RKO (cell line): ENCODE measurements around the gene KNSTRN.

Experiments
- DNase-seq: peaks from one replicate; pipeline ENCODE4 v3.0.0-alpha.2; 2016; ENCODE audit warnings: low spot score

KNSTRN gene, protein sequence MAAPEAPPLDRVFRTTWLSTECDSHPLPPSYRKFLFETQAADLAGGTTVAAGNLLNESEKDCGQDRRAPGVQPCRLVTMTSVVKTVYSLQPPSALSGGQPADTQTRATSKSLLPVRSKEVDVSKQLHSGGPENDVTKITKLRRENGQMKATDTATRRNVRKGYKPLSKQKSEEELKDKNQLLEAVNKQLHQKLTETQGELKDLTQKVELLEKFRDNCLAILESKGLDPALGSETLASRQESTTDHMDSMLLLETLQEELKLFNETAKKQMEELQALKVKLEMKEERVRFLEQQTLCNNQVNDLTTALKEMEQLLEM

GRCh38 chr15:40382580-40383456, at the start of gene KNSTRN:
Gene KNSTRN (plus strand): TSS chr15:40382721. CDS start chr15:40382836, 115 bp downstream.
- peak; percentile 96 for DNase-seq

GRCh38 chr15:40333922-40334492, 48.5 kb upstream of the KNSTRN start:
- no peak for DNase-seq

DNA sequence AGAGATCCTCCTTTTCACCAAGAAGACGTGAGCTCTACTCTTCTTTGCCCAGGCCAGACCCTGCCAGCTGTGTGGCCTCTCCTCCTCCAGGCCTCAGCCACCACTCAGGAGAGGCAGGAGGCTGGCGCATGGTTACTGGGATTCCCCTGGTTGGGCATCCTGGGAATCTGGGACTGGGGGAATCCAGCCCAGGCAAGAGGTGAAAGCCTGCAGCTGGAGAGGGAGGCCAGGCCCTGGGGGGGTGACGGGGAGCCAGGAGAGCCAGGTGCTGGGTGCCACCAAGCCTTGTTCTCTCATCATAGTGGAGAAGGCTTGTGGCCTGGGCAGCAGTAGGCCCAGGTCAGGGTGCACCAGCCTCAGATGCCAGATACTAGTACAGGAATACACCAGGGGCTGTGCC, 48.0 kb upstream of the KNSTRN start:
- DNase-seq, result no peak

DNA sequence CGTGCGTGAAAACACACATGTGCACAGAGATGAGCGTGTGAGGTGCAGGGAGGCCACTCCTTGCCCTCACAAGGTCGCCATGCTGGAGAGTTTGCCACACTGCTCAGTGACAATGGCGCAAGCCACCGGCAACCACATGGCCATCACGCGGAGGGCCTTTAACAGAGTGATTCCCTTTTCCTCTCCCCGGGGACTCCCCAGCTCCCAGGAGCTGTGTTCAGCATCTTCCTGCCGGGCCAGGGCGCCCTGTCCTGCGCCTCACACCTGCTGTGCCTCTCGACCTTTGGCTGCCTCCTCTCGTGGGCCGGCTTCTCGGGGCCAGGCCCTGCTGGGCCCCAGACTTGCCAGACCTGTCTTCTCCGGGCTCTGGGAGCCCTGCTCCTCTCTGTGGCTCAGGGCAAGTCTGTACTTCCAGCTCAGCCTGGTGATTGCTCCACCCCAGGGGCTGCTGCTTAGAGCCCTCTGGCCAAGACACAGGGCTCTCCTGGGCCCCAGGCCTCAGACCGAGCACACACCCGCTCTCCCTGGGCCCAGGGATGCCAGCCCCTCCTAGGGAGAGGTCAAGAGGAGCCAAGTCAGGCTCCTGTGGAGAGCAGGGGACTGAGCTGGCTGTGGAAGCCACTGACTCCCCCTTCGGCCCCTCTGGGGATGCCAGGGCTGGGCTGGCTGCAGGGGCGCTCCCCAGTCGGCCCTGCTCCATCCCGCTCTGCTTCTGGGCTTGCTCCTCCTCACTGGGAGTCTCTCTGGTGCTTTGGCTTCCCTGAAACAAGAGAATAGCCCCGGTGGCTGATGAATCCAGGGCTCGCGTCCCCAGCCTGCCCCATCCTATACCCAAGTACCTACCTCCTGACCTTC, 47.4 kb upstream of the KNSTRN start:
- no peak for DNase-seq

GRCh38 chr15:40335938-40336743, 46.4 kb upstream of the KNSTRN start:
- DNase-seq, result no peak

DNA sequence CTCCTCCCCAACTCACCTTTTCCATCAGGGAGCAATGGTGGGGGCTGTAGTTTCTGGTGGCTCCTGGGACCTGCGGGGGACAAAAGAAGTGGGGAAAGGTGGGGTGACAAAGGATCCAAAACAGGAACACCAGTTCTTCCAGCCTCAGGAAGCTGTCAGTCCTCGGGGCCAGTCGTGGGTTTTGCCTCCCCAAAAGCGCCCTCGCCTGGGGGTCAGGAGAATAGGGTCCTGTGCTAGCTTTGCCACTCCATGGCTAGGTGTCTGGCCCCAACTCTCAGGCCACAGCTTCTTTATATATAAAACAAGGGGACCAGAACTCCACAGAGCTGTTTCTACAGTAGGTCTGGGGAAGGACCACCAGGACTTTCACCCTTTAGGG, 45.8 kb upstream of the KNSTRN start:
- DNase-seq, result no peak

DNA sequence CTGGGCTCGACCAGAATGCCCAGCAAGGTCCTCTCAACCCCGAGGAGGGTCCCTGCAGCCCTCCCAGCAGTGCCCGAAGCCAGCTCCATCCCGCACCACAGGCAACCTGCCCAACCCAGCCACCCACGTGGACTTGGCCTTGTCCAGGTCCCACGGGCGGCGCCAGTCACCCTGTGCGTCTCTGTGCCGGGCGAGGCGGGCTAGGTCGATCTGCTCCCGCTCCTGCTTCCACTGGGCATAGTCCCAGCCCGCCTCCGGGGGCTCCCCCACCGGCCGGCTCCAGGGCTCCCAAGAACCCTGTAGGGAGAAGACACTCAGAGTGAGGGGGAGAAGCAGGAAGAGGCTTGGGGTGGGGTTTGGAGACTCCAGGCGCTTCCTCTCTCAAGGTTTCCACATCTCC, 44.9 kb upstream of the KNSTRN start:
- no peak for DNase-seq

GRCh38 chr15:40338041-40338657, 44.4 kb upstream of the KNSTRN start:
- DNase-seq, result peak; percentile 84

GRCh38 chr15:40338921-40339620, 43.5 kb upstream of the KNSTRN start:
- DNase-seq, result peak; percentile 36

GRCh38 chr15:40339621-40339945, 42.9 kb upstream of the KNSTRN start:
- DNase-seq, result no peak

DNA sequence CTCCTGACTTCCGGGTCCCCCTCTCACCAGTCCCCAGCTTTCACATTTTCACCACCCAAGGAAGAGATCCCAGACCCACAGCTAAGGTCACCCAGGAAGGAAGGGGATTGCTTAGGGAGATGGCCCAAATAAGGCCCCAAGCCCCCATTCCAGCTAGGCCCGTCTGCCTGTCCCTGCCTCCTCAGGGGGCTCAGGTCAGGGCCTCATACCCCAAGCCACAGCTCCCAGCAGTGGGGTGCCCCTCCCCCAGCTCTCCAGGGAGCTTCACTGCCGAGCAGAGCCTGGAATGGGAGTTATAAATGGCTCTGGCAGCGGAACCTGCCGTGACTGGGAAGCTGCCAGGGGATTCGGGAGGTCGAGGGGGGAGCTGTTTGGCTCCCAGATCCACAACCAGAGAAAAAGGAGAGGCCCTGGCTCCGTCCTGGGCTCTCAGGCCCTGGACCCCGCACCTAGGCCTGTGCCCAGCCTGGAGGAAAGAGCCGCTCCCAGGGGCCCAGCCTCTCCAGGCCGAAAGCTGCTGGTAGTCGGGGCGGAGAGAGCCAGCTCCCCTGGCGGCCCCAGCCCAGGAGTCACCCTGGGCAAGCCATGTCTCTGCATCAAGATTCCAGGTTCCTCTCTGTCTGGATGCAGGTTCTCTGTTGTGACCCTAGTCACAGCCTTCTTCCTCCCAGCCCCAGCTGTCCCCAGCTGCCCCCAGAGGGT, 42.3 kb upstream of the KNSTRN start:
- DNase-seq, result no peak

DNA sequence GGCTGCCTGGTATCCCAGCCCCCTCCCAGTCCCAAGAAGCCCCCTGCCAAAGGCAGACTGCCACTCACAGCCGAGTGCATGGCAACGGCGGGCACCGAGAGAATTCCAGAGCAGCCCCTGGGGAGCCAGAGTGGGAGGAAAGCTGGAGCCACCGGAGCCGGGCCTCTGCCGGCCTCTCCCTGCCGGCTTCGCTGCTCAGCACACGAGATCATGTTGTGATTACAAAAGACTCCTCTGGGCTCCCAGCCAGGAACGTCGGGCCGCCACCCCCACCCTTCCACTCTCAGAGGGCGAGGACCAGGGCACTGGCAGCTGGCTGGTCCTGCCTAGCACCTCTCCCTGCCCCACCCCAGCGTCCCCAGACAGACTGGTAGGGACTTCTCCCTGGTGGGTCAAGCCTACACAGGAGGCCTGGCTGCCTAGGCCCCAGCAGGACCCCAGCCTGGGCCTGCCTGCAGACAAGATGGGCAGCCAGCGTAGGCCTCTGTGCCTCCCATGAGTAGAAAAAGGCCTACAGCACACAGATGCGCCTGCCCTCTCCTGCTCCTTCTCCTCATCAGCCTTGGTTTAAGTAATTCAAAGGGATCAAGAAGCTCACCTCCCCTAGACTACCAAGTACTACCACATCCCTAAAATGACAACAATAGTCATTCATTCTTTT, 41.7 kb upstream of the KNSTRN start, which contains the start of gene CCDC9B:
TSS of gene CCDC9B (minus strand) at position 200 of the 661 bp plus-strand sequence. CDS start at position 80, 120 bp downstream.
- DNase-seq, result no peak

DNA sequence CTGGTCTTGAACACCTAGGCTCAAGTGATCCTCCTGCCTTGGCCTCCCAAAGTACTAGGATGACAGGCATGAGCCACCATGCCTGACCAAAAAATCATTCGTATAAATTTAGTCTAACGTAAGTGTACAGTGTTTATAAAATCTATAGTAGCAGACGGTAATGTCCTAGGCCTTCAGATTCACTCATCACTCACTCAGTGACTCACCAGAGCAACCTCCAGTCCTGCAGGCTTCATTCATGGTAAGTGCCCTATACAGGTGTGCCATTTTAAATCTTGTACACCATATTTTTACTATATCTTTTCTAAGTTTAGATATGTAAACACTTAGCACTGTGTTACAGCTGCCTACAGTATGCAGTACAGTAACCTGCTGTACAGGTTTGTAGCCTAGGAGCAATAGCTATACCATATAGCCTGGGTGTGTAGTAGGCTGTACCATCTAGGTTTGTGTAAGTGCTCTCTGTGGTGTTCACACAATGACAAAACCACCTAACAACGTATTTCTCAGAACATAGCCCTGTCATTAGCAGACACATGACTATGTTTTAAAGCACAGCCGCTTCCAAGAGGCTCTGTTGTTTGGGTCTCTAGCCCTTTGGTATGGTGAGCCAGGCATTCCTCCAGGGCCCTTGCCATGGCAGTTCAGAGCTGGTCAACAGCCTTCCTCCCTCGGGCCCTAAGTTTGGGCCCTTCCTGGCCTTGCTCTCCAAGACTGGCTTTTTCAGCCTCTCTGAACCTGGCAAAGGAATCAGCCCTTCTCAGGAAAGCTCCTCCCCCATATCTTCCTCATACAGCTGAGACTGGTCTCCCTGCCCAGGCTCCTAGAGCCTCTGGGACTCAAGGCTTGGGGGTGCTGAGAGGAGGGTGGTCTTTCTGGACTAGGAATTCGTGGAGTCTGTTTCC, 39.9 kb upstream of the KNSTRN start:
- peak; percentile 56 for DNase-seq

DNA sequence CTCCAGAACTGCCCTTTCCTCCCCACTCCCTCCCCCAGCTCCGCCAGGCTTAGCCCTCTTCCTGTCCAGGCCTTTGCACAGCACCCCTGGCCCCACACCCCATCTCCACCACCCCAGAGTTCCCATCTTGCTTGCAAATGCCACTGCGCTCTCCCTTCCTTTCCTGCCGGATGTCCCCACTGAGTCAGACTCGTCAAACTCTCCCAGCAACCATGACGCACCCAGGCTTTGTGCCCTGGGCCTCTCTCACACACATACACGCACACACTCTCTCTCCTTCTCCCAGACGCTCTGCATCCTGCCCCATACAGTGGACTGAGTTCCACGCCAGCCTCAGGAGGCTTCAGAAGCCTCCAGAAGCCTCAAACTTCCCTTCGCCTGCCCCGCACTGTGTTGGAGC, 39.0 kb upstream of the KNSTRN start:
- peak; percentile 96 for DNase-seq

DNA sequence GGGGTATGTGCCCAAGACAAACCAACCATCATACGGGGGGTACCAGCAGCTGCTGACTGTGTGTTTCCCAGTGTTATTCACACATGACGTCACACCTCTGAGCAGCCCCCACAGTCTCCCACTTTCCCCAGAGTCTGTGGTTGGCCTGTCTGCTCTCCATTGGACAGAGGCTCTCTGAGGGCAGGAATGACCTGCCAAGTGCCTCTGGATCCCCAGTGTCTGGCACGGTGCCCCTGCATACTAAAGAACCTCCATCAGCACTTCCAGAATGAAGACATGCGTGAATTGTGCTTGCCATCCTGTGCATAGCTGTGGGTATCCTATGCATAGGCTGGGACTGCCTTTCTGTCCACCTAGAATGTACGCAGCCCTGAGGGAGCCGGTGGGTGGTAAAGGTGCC, 38.3 kb upstream of the KNSTRN start:
- DNase-seq, result no peak

DNA sequence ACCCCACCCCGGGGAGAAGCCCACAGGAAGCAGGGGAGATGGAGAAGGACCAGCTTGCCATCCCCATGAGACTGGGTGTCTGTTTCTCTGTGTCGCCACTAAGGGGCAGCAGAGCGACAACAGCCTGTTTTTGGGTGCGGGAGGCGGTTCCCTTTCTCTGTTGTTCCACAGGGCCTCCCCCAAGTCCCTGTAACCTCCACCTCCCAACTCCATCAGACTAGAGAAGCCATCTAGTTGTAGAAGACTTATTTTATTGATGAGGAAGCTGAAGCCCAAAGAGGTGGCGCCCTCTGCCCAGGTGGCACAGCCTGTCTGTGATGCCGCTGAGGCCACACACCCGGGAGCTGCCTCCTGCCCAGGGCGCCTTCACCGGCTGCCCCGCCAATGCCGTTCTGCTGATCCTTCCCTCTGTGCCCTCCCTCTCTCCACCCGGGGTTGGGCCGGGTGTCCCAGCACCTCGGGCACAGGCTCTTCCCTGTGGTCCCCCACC, 37.8 kb upstream of the KNSTRN start:
- peak; percentile 75 for DNase-seq

DNA sequence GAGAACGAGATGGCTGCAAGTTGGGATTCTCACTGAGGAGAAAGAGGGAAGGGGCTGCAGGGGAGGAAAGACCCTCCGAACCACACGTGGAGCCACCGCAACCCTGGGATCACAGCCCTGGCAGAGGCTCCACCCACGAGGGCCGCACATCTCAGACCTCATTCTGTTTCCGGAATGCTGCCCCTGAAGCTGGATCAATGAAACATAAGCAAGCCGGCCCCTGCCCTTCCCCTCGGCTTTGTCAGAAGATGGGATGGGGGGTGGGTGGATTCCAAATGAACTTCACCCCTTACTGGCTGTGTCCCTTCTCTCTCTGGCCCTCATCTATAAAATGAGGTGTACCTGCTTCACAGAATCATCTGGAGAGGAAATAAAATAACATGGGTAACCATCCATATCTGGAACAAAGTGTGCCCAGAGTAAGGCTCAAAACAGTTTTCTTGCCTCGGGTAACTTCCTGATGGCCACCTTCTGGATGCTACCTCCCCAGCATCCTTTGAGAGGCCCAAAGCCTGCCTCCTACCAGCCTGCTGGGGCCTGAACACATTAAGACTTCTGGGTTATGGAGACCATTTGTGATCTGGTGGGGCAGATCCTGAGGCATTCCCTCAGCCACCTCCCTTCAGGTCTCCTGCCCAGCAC, 37.2 kb upstream of the KNSTRN start:
- DNase-seq, result no peak
